LHCN-M2 (cell line): ENCODE measurements around the gene SORT1. TPM values are rescaled to one million over a fixed set of nuclear protein-coding genes. Genes with fewer than 3 reads are reported as not detected.
A peak's percentile ranks its signal among the peaks of the same experiment; 100 is the strongest.
"Not testable (repeated sequence)": the region's sequence is repeated elsewhere in the genome, so short reads cannot be mapped to it uniquely, and the experiment has no call there.

ENCODE experiments used
- DNase-seq: peaks from one replicate; pipeline ENCODE4 v3.0.0-alpha.2; 2012; ENCODE audit warnings: low read depth
- total RNA-seq: library from RNA; depleted of rRNA; stranded (reverse); fragments of >200 nt; gene quantifications from 2 replicates; pipeline ENCODE4 v1.2.3, GENCODE V29; 2014

SORT1 gene
- total RNA-seq, 1 experiment from 2014 or later = 18.1 TPM

GRCh38 chr1:109379907-109380306 lies 17.8 kb downstream of the SORT1 start:
- no peak for DNase-seq

GRCh38 chr1:109379422-109379821 lies 18.3 kb downstream of the SORT1 start:
- no peak for DNase-seq

GRCh38 chr1:109377698-109378097 lies 20.0 kb downstream of the SORT1 start:
- DNase-seq = no peak

- not testable (repeated sequence) for DNase-seq
Measured at GRCh38 chr1:109373696-109374095, 24.0 kb downstream of the SORT1 start.

- DNase-seq = no peak
Measured at GRCh38 chr1:109373126-109373525, 24.6 kb downstream of the SORT1 start.

DNA sequence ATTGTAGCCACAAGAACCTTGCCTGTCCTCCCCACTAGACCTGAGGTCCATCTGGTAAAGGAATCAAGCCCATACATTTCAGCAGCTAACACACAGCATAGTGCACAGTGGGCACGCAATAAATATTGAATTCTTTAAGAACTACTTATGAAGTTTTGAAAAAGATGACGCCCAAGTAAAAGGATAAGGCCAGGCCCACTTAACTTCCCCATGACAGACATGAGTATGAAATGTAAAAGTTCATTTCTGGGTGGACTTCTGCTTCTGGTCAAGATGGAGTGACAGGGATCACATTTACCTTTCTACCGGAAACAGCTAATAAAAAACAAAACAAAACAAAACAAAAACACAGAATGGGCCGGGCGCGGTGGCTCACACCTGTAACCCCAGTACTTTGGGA lies 25.4 kb downstream of the SORT1 start:
- no peak for DNase-seq

- peak; percentile 88 for DNase-seq
Measured at GRCh38 chr1:109371341-109371739, 26.4 kb downstream of the SORT1 start.

GRCh38 chr1:109370712-109371340 lies 26.9 kb downstream of the SORT1 start:
- DNase-seq = peak; percentile 93

- DNase-seq = peak; percentile 67
Measured at GRCh38 chr1:109369167-109369746, 28.5 kb downstream of the SORT1 start.

DNA sequence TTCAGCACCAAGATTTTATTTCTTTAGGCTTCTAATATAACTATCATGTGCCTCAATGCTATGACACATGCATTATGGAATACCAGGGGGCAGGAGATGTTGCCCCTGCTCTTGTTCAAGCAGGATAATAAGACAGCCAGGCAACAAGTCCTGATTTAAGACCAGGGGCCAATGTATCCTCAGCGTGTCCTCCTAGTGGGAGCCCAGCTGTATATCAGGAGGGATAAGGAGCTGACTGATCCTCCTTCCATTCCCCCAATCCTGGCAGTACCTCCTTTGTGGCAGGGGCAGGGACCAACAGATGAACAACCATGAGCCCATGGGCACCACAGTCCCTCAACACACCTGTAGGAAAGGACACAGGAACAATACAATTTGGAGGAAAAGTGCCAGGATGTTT lies 29.3 kb downstream of the SORT1 start:
- no peak for DNase-seq

- no peak for DNase-seq
Measured at GRCh38 chr1:109367626-109368025, 30.1 kb downstream of the SORT1 start.

DNA sequence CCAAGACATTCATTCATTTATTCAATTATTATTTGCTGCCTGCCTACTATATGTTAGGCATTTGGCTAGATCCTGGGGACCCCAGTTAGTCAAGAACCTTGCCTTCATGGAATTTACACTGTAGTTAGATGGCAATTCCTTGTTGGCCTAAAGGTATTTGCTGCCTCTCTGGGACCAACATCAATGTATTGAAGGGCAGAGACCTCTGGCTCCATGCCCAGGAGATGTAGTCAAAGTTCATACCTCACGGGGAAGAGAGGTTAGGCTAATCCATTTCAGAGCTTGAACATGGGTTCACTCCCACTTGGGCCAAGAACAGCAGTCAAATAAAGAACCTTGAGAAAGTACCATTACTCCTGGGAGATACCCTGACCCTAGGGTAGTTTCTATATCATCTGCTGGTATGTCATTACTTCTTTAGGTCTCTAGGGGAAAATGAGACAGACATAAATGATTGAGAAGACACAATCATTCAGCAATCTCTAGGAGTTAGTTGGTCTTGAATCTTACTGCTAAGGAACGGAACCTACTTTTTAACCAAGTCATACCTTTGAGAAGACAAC lies 32.0 kb downstream of the SORT1 start:
- no peak for DNase-seq

GRCh38 chr1:109361649-109362048 lies 36.1 kb downstream of the SORT1 start:
- DNase-seq = peak; percentile 64

GRCh38 chr1:109361069-109361468 lies 36.6 kb downstream of the SORT1 start:
- DNase-seq = no peak

- DNase-seq = no peak
Measured at GRCh38 chr1:109357616-109358015, 40.1 kb downstream of the SORT1 start.

- DNase-seq = no peak
Measured at GRCh38 chr1:109356915-109357314, 40.8 kb downstream of the SORT1 start.

- DNase-seq = no peak
Measured at GRCh38 chr1:109356505-109356904, 41.2 kb downstream of the SORT1 start.

GRCh38 chr1:109354929-109355328 lies 42.8 kb downstream of the SORT1 start:
- DNase-seq = no peak

GRCh38 chr1:109351457-109351856 lies 46.3 kb downstream of the SORT1 start:
- DNase-seq = no peak

GRCh38 chr1:109350655-109351054 lies 47.1 kb downstream of the SORT1 start:
- DNase-seq = no peak

GRCh38 chr1:109350182-109350581 lies 47.5 kb downstream of the SORT1 start:
- DNase-seq = no peak

DNA sequence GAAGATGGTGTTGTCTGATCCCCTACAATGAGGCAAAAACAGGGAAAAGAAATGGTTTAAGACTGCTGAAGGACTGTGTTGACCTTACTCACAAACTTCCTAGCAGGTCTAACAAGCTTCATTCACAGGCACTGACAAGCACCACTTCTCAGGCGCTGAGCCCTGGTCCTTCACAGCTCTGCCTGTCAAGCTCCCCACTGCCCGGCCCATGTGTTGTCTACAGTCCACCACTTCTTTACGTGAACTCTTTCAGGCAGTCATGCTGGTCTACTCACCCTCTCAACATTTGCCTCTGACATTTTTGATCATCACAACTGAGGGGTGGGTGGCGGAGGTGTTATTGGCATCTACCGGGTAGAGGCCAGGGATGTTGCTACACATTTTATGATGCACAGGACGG lies 50.2 kb downstream of the SORT1 start:
- no peak for DNase-seq
